ENCODE results near the gene TMEM234.

TMEM234 gene

DNA sequence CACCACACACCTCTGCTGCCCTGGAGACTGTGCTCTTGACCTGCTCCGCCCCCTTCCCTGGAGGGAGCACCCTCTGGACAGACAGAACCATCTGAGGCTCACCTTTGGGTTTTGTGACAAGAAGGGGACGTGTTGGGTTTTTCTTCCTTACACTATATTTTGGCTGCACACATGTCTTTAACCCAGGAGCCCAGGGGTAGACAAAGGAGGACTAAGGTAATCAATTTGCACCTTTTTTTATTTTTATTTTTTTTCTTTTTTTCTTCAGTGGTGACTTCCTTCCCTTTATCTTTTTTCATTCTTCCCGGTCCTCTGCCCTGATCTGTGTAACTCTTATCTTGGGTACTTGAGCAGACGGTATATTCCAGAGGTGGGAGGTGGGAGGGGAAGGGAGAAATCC, 51.2 kb downstream of the TMEM234 start:
- DNase-seq: no peak
